Stimulated activated naive B cell treated with anti-CD40 and anti-IgM and Interleukin-4, amounts not matched to agents 10 μg/mL and 1 μg/mL and 100 μg/mL, for 72 hours (primary cell): ENCODE results near the gene EVPL.

Experiments used
- ATAC-seq, 2 donors: fragments of 150-1000 bp; cut with Tn5 transposase; replicated peaks; 2 replicates each; pipeline ENCODE4 v1.10.0; 2021; ENCODE audit warnings: moderate library complexity in 1 of 2
- DNase-seq: peaks from one replicate; pipeline ENCODE4 v3.0.0; 2021
- H3K27ac Mint-ChIP-seq: one replicate; pipeline ENCODE4 v1.8.0; 2022; ENCODE audit warnings: mild to moderate bottlenecking, mixed read lengths
- H3K27me3 Mint-ChIP-seq, 2 donors: one replicate each; pipeline ENCODE4 v1.8.0; 2022; ENCODE audit warnings: mixed read lengths in 2 of 2
- H3K36me3 Mint-ChIP-seq, 2 donors: one replicate each; pipeline ENCODE4 v1.8.0; 2022; ENCODE audit warnings: mixed read lengths in 2 of 2, mild to moderate bottlenecking in 1 of 2
- H3K4me1 Mint-ChIP-seq, 2 donors: one replicate each; pipeline ENCODE4 v1.8.0; 2022; ENCODE audit warnings: mixed read lengths in 2 of 2, mild to moderate bottlenecking in 1 of 2
- H3K4me3 Mint-ChIP-seq, 2 donors: one replicate each; pipeline ENCODE4 v1.8.0; 2022; ENCODE audit warnings: mild to moderate bottlenecking in 2 of 2, mixed read lengths in 2 of 2, moderate library complexity in 1 of 2
- H3K9me3 Mint-ChIP-seq, 2 donors: one replicate each; pipeline ENCODE4 v1.8.0; 2022; ENCODE audit warnings: mixed read lengths in 2 of 2, mild to moderate bottlenecking in 1 of 2

Gene EVPL

GRCh38 chr17:75959839-75960511, 67.1 kb downstream of the EVPL start:
- Mint-ChIP-seq H3K27me3 (no peaks in the 10 kb centered on the region), H3K9me3 (no peaks in the 10 kb centered on the region), H3K27ac (no peak overlapping the region), H3K4me3 (no peak overlapping the region), H3K4me1 (peaks cover 2 to 18% of the 10 kb centered on the region in 2 donors), H3K36me3 (peaks cover 23 to 36% of the 10 kb centered on the region in 2 donors)
- no peak for ATAC-seq
- no peak for DNase-seq

GRCh38 chr17:75959051-75959838, 67.9 kb downstream of the EVPL start:
- Mint-ChIP-seq H3K27ac (no peak overlapping the region), H3K27me3 (no peaks in the 10 kb centered on the region), H3K4me3 (no peak overlapping the region), H3K4me1 (peaks cover 2 to 14% of the 10 kb centered on the region in 2 donors), H3K9me3 (no peaks in the 10 kb centered on the region), H3K36me3 (peaks cover 21 to 35% of the 10 kb centered on the region in 2 donors)
- DNase-seq = no peak
- ATAC-seq = no peak
